ENCODE data around the gene FREY1.
A peak's percentile ranks its signal among the peaks of the same experiment; 100 is the strongest.
"Not testable (repeated sequence)": the region's sequence is repeated elsewhere in the genome, so short reads cannot be mapped to it uniquely, and the experiment has no call there.

Gene FREY1

DNA sequence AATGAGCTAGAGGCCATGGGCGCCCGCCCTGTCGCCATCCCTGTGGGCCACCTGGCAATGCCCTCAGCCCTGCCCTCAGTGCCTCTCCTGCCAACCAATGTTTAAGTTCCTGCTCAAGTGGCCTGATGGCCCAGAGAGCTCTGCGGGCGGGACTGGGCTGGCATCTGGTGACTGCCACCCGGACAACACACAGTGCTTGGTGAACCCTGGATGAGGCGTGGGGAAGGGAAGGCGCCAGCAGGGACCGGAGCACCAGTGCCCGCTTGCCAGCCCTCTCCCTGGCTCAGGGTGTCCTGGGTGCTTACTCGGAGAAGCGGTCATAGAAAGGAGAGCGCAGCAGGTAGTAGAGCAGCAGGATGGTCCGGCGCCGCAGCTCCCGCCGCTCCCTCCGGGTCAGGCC, 6.4 kb upstream of the FREY1 start:
- DNase-seq: no peak

GRCh38 chr11:45910623-45911022, 3.6 kb upstream of the FREY1 start:
- DNase-seq: no peak

DNA sequence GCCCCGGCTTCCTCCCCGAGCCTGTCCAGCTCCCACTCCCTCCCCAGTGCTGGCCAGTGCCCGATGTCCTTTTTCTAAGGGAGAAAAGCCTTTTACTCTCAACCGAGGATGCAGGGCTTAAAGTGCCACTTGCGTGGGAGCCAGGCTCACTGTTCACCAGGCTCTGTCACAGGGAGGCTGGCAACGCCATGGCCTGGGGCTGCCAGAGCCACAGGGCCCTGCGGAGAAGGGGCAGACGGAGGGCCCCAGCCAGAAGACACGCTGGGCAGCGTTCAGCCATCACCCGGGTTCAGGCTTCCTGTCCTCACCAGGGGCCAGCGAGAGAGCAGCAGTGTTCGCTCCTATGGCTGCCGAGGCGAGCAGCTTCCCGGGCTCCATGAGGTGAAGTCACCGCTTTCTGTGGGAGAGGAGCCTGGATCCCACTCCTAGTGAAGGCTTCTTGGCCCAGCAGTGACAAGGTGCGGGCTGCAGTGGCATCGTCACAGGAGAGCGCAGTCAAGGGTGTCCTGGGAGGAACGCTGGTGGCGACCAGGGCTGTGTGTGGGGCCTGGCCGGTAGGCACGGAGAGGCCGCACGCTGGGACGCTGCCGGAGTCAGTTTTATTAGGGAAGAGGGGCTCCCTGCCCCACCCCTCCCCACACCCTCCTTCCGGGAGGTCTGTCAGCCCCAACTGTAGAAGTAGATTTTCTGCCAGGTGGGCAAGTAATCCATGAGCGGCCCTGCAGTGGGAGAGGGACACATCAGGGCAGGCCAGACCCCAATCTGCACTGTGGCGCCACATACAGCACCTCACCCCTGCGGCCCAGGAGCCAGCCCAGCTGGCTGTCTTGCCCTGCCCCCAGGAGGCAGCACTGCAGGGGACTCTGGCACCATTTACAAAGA, 2.8 kb upstream of the FREY1 start:
- no peak for DNase-seq

GRCh38 chr11:45907911-45908370, 870 bp upstream of the FREY1 start:
- DNase-seq: no peak

DNA sequence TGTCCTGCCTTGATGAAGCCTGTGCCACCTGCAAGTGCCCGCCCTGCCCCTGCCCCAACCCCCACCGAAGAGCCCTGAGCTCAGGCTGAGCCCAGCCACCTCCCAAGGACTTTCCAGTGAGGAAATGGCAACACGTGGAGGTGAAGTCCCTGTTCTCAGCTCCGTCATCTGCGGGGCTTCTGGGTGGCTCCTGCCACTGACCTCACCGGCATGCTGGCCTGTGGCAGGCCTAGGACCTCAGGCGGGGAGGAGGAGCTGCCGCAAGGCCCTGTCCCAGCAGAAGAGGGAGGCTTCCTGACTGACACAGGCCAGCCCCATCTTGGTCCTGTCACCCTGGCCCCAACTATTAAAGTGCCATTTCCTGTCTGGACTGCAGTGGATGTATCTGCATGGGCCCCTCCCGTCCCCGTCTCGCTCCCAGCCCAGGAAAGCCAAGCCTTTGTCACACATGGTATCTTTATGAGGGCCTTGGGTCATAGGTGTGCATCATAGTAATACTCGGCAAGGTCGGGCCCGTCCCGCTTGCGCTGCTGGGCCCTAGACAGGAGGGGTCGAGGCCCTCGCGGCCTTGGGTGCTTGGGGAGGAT, 882 bp downstream of the FREY1 start:
- no peak for DNase-seq

DNA sequence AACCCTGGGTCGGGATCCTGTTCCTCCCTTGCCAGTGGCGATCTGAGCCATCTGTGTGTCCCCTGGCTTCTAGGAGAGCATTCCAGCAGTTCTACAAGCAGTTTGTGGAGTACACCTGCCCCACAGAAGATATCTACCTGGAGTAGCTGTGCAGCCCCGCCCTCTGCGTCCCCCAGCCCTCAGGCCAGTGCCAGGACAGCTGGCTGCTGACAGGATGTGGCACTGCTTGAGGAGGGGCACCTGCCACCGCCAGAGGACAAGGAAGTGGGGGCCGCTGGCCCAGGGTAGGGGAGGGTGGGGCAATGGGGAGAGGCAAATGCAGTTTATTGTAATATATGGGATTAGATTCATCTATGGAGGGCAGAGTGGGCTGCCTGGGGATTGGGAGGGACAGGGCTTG, 1.5 kb downstream of the FREY1 start:
- DNase-seq: not testable (repeated sequence)

- no peak for DNase-seq
Observed at GRCh38 chr11:45905095-45905494, 2.0 kb downstream of the FREY1 start.

DNA sequence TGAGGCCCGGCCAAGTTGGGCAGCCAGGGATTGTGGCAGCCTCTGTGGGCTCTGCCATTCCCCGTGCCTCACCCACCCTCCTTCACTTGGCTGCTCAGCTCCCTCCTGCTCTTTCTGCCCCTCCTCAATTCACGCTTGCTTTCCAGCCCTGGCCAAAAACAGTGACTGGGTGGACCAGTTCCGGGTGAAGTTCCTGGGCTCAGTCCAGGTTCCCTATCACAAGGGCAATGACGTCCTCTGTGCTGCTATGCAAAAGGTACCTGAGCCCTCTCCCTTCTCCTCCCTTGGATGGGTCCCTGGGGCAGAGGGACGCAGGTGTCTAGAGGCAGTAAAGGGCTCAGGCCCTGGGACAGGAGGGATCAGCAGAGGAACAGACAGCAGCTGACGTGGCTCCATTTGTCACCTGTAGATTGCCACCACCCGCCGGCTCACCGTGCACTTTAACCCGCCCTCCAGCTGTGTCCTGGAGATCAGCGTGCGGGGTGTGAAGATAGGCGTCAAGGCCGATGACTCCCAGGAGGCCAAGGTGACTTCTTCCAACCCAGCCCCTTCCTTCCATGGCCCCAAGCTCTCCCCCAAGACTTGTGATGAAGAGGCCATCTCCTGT, 2.7 kb downstream of the FREY1 start:
- DNase-seq: no peak

- DNase-seq: no peak
Observed at GRCh38 chr11:45902452-45903380, 4.4 kb downstream of the FREY1 start.

GRCh38 chr11:45901626-45902025, 5.4 kb downstream of the FREY1 start:
- DNase-seq: no peak

DNA sequence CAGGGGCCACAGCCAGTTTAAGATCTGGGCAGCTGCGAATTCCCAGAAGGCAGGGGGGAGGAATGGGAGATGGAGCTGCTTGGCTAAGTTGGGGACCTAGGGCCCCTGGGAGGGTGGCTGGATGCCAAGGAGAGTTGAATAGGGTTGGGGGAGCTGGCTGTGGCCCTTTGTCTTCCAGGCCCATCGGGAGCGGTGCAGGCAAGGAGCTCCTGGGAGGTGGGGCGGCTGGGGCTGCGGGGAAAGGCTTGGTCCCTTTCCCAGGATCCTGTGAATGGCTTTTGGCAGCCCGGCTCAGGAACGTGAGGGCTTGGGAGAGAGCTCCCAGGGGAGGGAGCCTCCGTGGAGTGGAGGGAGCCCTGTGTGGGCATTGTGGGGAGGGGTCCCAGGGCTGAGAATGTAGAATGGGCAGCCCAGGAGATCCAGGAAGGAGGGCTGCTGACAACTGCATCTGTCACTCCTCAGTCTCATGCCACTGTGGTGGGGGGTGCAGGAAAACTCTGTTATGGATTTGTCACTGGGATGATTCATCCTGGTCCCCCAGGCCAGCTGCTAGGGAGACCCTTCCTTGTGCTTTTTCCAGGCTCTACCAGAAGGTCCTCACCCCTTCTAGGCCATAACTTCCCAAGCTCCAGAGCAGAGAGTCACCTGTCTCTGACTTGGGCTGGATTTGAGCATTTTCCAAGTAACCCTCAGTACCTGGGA, 6.0 kb downstream of the FREY1 start:
- DNase-seq: no peak

DNA sequence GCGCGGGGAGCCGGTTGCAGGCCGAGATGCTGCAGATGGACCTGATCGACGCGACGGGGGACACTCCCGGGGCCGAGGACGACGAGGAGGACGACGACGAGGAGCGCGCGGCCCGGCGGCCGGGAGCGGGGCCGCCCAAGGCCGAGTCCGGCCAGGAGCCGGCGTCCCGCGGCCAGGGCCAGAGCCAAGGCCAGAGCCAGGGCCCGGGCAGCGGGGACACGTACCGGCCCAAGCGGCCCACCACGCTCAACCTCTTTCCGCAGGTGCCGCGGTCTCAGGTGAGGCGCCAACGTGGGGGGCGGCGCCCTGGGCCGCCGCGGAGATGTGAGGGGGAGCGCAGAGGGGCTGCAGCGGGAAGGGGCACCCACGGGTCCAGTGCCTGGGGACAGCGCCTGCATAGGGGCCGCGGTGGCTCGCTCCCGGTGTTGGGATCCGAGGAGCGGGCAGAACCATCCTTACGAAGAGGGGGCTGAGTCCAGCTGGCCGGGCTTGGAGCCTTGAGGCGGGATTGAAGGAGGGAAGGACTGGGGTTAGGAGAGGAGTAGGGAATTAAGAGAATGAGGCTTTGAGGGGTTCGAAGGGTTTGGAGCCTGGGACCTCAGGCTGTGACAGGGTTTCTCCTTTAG, 6.8 kb downstream of the FREY1 start:
- DNase-seq: not testable (repeated sequence)

DNA sequence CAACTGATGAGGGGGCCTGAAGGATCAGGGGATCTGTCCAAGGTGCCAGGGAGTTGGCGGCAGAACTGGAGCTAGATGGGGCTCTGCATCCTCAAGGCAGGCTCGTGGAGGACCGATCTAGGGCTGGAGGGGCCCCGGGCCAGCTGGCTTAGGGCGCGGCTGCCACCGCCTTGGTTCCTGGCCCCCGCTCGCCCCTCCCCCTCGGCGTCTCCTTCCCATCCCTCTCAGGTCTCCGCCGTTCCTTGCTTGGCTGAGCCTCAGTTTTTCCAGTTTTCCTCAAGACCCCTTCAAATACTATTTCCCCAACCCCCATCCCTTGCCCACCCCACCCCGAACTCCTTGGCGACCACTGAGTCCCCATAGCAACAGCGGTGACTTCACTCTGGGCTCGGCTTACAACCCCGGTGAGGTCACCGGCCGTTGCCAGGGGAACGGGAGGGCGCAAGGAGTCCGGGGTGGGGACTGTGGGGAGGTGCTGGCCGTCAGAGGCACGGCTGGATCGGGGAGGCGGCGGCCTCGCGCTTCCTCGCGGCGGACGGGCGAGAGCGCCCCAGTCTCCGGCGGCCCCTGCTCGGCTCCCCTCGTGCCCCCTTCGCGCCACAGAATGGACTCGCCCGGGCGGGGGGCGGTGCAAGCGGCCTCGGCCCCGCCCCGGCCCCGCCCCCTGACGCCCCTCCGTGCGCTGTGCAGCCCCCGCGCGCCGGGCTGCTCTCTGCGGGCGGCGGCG, 7.5 kb downstream of the FREY1 start:
- DNase-seq: peak; percentile 54

DNA sequence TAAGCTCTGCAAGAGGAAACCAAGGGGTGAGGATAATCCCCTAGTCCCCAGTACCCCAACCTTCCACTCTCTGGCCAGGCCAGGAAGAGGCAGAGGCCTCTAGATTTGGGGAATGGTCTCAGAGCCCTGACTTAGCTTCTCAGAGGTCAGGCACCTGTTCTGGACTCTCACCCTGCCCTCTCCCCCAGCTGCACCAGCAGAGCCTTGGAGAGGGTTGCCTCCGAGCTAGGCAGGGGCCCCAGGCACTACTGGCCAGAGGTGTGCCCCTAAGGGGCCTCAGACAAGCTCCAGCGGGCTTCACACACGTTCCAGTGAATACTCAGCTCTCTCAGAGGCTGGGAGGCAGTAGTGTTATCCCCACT, 8.0 kb downstream of the FREY1 start:
- DNase-seq: no peak

DNA sequence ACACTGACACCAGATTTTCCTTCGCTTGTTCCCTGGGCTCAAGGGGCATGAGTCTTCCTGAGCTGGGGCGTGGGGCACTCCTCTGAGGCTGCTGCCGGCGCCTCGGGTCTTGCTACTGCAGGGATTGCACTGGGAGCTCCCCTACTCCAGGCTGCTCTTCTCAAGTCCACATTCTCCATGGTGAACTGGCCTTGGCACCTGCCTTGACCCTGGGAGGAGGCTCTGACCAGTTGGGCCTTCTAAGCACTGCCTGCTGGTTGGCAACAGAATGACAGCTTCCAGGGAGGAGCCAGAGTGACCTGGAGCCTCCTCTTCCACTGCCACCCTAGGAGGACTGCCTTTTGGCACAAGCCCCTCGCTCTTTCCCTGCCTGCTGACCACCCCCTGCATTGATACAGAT, 9.5 kb downstream of the FREY1 start:
- no peak for DNase-seq

GRCh38 chr11:45896422-45896984, 10.6 kb downstream of the FREY1 start:
- peak; percentile 49 for DNase-seq

GRCh38 chr11:45895553-45896259, 11.4 kb downstream of the FREY1 start:
- no peak for DNase-seq

DNA sequence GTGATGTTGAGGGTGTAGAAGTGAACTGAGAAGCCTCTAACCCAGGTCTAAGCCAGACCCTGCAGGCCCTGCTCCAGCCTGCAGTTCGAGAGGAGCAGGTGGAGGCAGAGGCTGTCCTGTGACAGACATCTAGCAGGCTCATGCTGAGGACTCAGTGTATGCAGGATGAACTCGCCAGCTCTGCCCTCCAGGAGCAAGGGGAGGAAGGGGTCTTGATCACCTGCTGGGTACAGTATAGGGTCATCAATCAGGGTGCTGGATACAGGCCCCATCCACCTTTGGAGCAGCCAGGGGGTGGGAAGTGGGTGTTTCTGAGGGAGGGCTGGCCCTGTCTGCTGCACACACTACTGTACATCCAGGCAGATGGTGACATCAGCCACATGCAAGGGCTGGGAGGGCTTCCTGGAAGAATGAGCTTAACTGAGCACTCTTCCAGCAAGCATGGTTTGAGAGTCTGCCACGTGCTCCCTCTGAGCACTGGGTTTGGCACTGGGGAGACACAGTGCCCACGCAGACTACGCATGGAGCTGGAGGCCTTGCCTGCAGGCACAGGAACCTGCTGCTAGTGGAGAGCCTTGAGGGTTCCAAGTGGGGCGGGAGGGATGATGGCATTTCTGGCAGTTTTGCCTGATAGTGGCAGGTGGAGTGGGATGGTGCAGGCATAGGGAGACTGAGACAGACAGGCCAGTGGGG, 12.4 kb downstream of the FREY1 start:
- no peak for DNase-seq

- no peak for DNase-seq
Observed at GRCh38 chr11:45892856-45893255, 14.2 kb downstream of the FREY1 start.
